Choroid plexus epithelial cell (primary cell): ENCODE results near the gene NEDD8.
A peak's percentile ranks its signal among the peaks of the same experiment; 100 is the strongest.
"Not testable (repeated sequence)": the region's sequence is repeated elsewhere in the genome, so short reads cannot be mapped to it uniquely, and the experiment has no call there.

Experiments
- DNase-seq: peaks from one replicate; pipeline ENCODE4 v3.0.0-alpha.2; 2010; ENCODE audit warnings: low read depth
- H3K4me3 ChIP-seq: 2 replicates; pipeline ENCODE4 v1.5.1; 2011; ENCODE audit warnings: low read depth, mild to moderate bottlenecking, control low read depth, low read length, moderate library complexity
- CTCF ChIP-seq: conservative IDR thresholded peaks from 2 replicates; pipeline ENCODE4 v1.5.1; 2011; ENCODE audit warnings: low read depth, mild to moderate bottlenecking, control low read depth, inconsistent platforms, low read length, moderate library complexity

The NEDD8 gene

GRCh38 chr14:24233538-24233866 lies 1.3 kb upstream of the NEDD8 start:
- DNase-seq, result no peak
- TF ChIP-seq CTCF, result no peak
- peak overlapping the region; percentile 89 for H3K4me3 ChIP-seq

- TF ChIP-seq CTCF, result no peak
- peak within 1 kb of the TSS; percentile 89 for H3K4me3 ChIP-seq
- DNase-seq, result no peak
These were observed 724 bp upstream of the NEDD8 start, which contains the start of gene GMPR2 for GRCh38 chr14:24232645-24233537. Gene GMPR2 (plus strand): TSS chr14:24232929. CDS start chr14:24233254, 325 bp downstream.

GRCh38 chr14:24231263-24232120 lies 675 bp downstream of the NEDD8 start:
- no peak for DNase-seq
- no peak for TF ChIP-seq CTCF
- peak overlapping the region; percentile 89 for H3K4me3 ChIP-seq

GRCh38 chr14:24228902-24229301 lies 3.3 kb downstream of the NEDD8 start:
- no peak overlapping the region for H3K4me3 ChIP-seq
- no peak for TF ChIP-seq CTCF
- DNase-seq, result no peak

- no peak overlapping the region for H3K4me3 ChIP-seq
- DNase-seq, result no peak
- TF ChIP-seq CTCF, result no peak
These were observed 5.7 kb downstream of the NEDD8 start for GRCh38 chr14:24226473-24226872.

GRCh38 chr14:24224618-24225071 lies 7.5 kb downstream of the NEDD8 start:
- no peak for TF ChIP-seq CTCF
- H3K4me3 ChIP-seq, result no peak overlapping the region
- peak; percentile 91 for DNase-seq

GRCh38 chr14:24222987-24223386 lies 9.2 kb downstream of the NEDD8 start:
- H3K4me3 ChIP-seq, DNase-seq: not testable (repeated sequence)
